HEK293 (cell line): ENCODE results near the gene EIF5A.

Source experiments
- FEZF1 ChIP-seq: fragments of 450-650 bp; formaldehyde crosslinking; IDR thresholded peaks from 2 replicates; pipeline ENCODE4 v1.5.1; 2016; ENCODE audit warnings: missing biosample characterization, missing genetic modification characterization
- GFI1B ChIP-seq: fragments of 450-650 bp; formaldehyde crosslinking; IDR thresholded peaks from 2 replicates; pipeline ENCODE4 v1.5.1; 2016; ENCODE audit warnings: missing biosample characterization, missing genetic modification characterization
- GLI4 ChIP-seq: fragments of 450-650 bp; formaldehyde crosslinking; IDR thresholded peaks from 2 replicates; pipeline ENCODE4 v1.5.1; 2016; ENCODE audit warnings: missing biosample characterization, missing genetic modification characterization
- HIC1 ChIP-seq: fragments of 450-650 bp; formaldehyde crosslinking; IDR thresholded peaks from 2 replicates; pipeline ENCODE4 v1.5.1; 2016; ENCODE audit warnings: missing biosample characterization, missing genetic modification characterization
- IKZF3 ChIP-seq: fragments of 450-650 bp; IDR thresholded peaks from 2 replicates; pipeline ENCODE4 v1.5.0; 2018; ENCODE audit warnings: missing biosample characterization, mild to moderate bottlenecking, missing genetic modification characterization, moderate library complexity
- ZBTB1 ChIP-seq: fragments of 450-650 bp; formaldehyde crosslinking; IDR thresholded peaks from 2 replicates; pipeline ENCODE4 v1.5.1; 2016; ENCODE audit warnings: missing biosample characterization, missing genetic modification characterization
- ZNF140 ChIP-seq: fragments of 450-650 bp; formaldehyde crosslinking; IDR thresholded peaks from 2 replicates; pipeline ENCODE4 v1.5.1; 2016; ENCODE audit warnings: missing biosample characterization, missing genetic modification characterization
- ZNF18 ChIP-seq: fragments of 450-650 bp; formaldehyde crosslinking; IDR thresholded peaks from 2 replicates; pipeline ENCODE4 v1.5.1; 2016; ENCODE audit warnings: missing biosample characterization, missing genetic modification characterization
- ZNF19 ChIP-seq: fragments of 450-650 bp; formaldehyde crosslinking; IDR thresholded peaks from 2 replicates; pipeline ENCODE4; 2016; ENCODE audit warnings: missing biosample characterization, missing genetic modification characterization, low read depth
- ZNF2 ChIP-seq: fragments of 450-650 bp; formaldehyde crosslinking; IDR thresholded peaks from 2 replicates; pipeline ENCODE4 v1.5.1; 2016; ENCODE audit warnings: missing biosample characterization, missing genetic modification characterization
- ZNF24 ChIP-seq: fragments of 450-650 bp; formaldehyde crosslinking; IDR thresholded peaks from 2 replicates; pipeline ENCODE4 v1.5.1; 2016; ENCODE audit warnings: missing biosample characterization, missing genetic modification characterization
- ZNF37A ChIP-seq: fragments of 450-650 bp; IDR thresholded peaks from 2 replicates; pipeline ENCODE4 v1.5.1; 2018; ENCODE audit warnings: missing biosample characterization, missing genetic modification characterization
- ZNF391 ChIP-seq: fragments of 450-650 bp; formaldehyde crosslinking; IDR thresholded peaks from 2 replicates; pipeline ENCODE4 v1.5.1; 2016; ENCODE audit warnings: low read depth, missing biosample characterization, missing genetic modification characterization, borderline replicate concordance
- ZNF514 ChIP-seq: fragments of 450-650 bp; formaldehyde crosslinking; IDR thresholded peaks from 2 replicates; pipeline ENCODE4 v1.5.1; 2016; ENCODE audit warnings: missing biosample characterization, missing genetic modification characterization
- ZNF549 ChIP-seq: fragments of 450-650 bp; IDR thresholded peaks from 2 replicates; pipeline ENCODE4 v1.5.1; 2018; ENCODE audit warnings: missing biosample characterization, missing genetic modification characterization, mild to moderate bottlenecking, inconsistent platforms, moderate library complexity
- ZNF626 ChIP-seq: fragments of 450-650 bp; sonication (Bioruptor Pico); formaldehyde crosslinking; IDR thresholded peaks from 2 replicates; pipeline ENCODE4 v1.5.1; 2018; ENCODE audit warnings: missing biosample characterization, missing genetic modification characterization, inconsistent platforms
- ZNF664 ChIP-seq: fragments of 450-650 bp; formaldehyde crosslinking; IDR thresholded peaks from 2 replicates; pipeline ENCODE4 v1.5.1; 2016; ENCODE audit warnings: missing biosample characterization, missing genetic modification characterization
- ZSCAN16 ChIP-seq: fragments of 450-650 bp; formaldehyde crosslinking; IDR thresholded peaks from 2 replicates; pipeline ENCODE4 v1.5.1; 2016; ENCODE audit warnings: missing biosample characterization, missing genetic modification characterization
- ZXDB ChIP-seq: fragments of 450-650 bp; formaldehyde crosslinking; IDR thresholded peaks from 2 replicates; pipeline ENCODE4 v1.5.1; 2016; ENCODE audit warnings: missing biosample characterization, missing genetic modification characterization
- TF ChIP-seq, protein P1 (sequence below): fragments of 450-650 bp; formaldehyde crosslinking; IDR thresholded peaks from 2 replicates; pipeline ENCODE4 v1.5.1; 2016; ENCODE audit warnings: missing biosample characterization, missing genetic modification characterization
- TF ChIP-seq, protein P2 (sequence below): fragments of 450-650 bp; IDR thresholded peaks from 2 replicates; pipeline ENCODE4 v1.5.1; 2018; ENCODE audit warnings: missing biosample characterization, mild to moderate bottlenecking, missing genetic modification characterization
- TF ChIP-seq, protein P3 (sequence below): fragments of 450-650 bp; formaldehyde crosslinking; IDR thresholded peaks from 2 replicates; pipeline ENCODE4 v1.5.1; 2016; ENCODE audit warnings: missing biosample characterization, missing genetic modification characterization
- TF ChIP-seq, protein P4 (sequence below): fragments of 450-650 bp; formaldehyde crosslinking; IDR thresholded peaks from 2 replicates; pipeline ENCODE4 v1.5.1; 2016; ENCODE audit warnings: missing biosample characterization, missing genetic modification characterization, borderline replicate concordance

Gene EIF5A

DNA sequence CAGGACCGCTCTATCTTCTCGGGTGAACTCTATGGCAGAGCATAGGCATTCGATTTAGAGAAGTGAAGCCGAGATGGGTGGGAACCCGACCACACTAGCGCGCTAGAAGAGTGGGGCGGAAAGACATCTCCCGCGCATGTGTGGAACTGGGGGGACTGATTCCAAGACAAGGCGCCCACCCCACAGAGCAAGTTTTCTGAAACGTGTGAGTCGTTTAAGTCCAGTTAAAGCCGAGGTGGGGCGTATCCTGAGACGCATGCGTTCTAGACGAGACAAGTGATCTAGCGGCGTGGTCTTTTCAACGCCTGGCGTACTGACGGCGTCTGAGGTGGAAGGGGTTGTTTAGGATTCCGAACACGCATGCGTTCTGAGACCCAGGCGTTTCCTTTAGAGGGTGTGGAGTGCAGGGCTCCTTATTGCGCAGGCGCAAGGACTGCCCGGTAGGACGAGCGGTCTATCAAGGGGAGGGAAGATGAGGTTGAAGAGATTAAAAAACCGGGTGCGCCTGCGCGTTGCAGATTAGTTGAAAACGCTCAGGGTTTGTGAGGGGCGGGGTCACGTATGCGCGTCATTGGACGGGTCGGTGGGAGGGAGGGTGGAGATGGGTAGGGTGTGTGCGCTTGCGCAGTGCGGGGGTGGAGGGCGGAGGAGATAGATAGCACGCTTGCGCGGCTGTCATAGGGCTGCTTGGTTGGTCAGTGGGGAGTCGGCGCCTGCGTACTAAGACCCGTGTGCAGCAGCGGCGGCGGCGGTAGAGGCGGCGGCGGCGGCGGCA, at the start of gene EIF5A (continued):
- TF ChIP-seq HIC1 (no peak), ZNF549 (no peak), ZNF140 (tag by site-specific recombination) (no peak), ZNF19 (tag by site-specific recombination) (no peak), FEZF1 (tag by site-specific recombination) (no peak), ZNF18 (tag by site-specific recombination) (0 out of 2 replicates have a peak, but pooled peaks have one; percentile 57), ZNF626 (no peak), ZXDB (tag by site-specific recombination) (no peak; the same call in 1 of the 2 replicates), ZNF2 (peak; percentile 26; the same call in 1 of the 2 replicates), ZNF514 (no peak), ZSCAN16 (tag by site-specific recombination) (no peak), IKZF3 (tag by site-specific recombination) (no peak), ZNF664 (tag by site-specific recombination) (no peak), ZBTB1 (no peak), ZNF37A (tag by site-specific recombination) (no peak), GFI1B (tag by site-specific recombination) (no peak), ZNF391 (tag by site-specific recombination) (no peak), GLI4 (tag by site-specific recombination) (no peak), ZNF24 (tag by site-specific recombination) (no peak; the same call in none of the 2 replicates)
- TF ChIP-seq, protein P1, sequence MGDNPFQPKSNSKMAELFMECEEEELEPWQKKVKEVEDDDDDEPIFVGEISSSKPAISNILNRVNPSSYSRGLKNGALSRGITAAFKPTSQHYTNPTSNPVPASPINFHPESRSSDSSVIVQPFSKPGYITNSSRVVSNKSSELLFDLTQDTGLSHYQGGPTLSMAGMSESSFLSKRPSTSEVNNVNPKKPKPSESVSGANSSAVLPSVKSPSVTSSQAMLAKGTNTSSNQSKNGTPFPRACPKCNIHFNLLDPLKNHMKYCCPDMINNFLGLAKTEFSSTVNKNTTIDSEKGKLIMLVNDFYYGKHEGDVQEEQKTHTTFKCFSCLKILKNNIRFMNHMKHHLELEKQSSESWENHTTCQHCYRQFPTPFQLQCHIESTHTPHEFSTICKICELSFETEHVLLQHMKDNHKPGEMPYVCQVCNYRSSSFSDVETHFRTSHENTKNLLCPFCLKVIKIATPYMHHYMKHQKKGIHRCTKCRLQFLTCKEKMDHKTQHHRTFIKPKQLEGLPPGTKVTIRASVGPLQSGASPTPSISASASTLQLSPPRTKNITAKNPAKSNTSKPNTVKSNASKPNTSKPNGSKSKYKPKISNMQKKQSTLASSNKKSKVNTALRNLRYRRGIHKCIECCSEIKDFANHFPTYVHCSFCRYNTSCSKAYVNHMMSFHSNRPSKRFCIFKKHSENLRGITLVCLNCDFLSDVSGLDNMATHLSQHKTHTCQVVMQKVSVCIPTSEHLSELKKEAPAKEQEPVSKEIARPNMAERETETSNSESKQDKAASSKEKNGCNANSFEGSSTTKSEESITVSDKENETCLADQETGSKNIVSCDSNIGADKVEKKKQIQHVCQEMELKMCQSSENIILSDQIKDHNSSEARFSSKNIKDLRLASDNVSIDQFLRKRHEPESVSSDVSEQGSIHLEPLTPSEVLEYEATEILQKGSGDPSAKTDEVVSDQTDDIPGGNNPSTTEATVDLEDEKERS (tag by site-specific recombination): no peak
- TF ChIP-seq, protein P2, sequence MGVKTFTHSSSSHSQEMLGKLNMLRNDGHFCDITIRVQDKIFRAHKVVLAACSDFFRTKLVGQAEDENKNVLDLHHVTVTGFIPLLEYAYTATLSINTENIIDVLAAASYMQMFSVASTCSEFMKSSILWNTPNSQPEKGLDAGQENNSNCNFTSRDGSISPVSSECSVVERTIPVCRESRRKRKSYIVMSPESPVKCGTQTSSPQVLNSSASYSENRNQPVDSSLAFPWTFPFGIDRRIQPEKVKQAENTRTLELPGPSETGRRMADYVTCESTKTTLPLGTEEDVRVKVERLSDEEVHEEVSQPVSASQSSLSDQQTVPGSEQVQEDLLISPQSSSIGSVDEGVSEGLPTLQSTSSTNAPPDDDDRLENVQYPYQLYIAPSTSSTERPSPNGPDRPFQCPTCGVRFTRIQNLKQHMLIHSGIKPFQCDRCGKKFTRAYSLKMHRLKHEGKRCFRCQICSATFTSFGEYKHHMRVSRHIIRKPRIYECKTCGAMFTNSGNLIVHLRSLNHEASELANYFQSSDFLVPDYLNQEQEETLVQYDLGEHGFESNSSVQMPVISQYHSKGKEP (tag by site-specific recombination): no peak
- TF ChIP-seq, protein P3, sequence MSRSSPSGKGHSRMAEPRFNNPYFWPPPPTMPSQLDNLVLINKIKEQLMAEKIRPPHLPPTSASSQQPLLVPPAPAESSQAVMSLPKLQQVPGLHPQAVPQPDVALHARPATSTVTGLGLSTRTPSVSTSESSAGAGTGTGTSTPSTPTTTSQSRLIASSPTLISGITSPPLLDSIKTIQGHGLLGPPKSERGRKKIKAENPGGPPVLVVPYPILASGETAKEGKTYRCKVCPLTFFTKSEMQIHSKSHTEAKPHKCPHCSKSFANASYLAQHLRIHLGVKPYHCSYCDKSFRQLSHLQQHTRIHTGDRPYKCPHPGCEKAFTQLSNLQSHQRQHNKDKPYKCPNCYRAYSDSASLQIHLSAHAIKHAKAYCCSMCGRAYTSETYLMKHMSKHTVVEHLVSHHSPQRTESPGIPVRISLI (tag by site-specific recombination): no peak; the same call in 1 of the 2 replicates
- TF ChIP-seq, protein P4, sequence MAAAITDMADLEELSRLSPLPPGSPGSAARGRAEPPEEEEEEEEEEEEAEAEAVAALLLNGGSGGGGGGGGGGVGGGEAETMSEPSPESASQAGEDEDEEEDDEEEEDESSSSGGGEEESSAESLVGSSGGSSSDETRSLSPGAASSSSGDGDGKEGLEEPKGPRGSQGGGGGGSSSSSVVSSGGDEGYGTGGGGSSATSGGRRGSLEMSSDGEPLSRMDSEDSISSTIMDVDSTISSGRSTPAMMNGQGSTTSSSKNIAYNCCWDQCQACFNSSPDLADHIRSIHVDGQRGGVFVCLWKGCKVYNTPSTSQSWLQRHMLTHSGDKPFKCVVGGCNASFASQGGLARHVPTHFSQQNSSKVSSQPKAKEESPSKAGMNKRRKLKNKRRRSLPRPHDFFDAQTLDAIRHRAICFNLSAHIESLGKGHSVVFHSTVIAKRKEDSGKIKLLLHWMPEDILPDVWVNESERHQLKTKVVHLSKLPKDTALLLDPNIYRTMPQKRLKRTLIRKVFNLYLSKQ (tag by site-specific recombination): no peak
